ENCODE results near the gene ATP7A.

- TF ChIP-seq CTCF (conservative IDR thresholded peaks at IDR 0.05) (no peak), ZFX (IDR thresholded peaks at IDR 0.05) (no peak)
These were observed 135.9 kb downstream of the ATP7A start for GRCh38 chrX:78046362-78046761.
